Activated CD8-positive, alpha-beta memory T cell treated with anti-CD3 and anti-CD28 coated beads, Interleukin-2, amount 50 U/mL, for 4 hours (primary cell): Measurements from ENCODE around the gene C1orf185.
"Not testable (repeated sequence)": the region's sequence is repeated elsewhere in the genome, so short reads cannot be mapped to it uniquely, and the experiment has no call there.

Source experiments
- DNase-seq: peaks from one replicate; pipeline ENCODE4 v3.0.0-alpha.2; 2020

The C1orf185 gene

DNA sequence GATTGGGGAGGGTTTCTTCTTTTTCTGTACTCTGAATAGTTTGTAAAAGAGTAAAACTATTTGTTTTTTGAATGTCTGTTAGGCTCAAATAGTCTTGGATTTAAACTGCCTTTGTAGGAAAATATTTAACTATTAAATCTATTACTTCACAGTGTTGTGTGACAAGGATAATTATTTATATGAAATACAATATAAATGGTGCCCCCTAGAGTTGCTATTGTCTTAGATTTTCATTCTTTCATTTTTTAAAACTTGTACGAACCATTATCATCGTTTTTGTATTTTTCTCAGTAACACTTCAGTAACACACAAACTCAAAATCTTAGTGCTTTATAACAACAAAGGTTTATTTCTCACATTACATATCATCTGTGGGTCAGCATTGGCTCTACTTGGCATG, 37.4 kb downstream of the C1orf185 start:
- DNase-seq, result no peak

DNA sequence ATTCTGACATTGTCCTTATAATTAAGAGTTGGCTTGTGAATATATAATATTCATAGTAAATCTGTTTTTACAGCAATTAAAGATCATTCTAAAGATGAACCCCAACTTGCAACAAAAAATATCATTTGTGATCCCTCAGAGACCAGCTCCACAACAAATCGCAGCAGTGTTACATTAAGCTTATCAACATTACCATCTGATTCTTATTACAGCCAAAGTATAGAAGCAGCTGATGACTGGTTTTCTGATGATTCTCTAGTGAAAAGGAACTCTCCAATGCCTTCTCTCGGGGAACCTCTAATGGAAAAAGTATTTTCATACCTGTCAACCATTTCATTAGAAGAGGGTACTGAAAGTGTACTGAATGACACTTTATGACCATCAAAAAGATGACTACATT, 45.4 kb downstream of the C1orf185 start:
- DNase-seq, result no peak

DNA sequence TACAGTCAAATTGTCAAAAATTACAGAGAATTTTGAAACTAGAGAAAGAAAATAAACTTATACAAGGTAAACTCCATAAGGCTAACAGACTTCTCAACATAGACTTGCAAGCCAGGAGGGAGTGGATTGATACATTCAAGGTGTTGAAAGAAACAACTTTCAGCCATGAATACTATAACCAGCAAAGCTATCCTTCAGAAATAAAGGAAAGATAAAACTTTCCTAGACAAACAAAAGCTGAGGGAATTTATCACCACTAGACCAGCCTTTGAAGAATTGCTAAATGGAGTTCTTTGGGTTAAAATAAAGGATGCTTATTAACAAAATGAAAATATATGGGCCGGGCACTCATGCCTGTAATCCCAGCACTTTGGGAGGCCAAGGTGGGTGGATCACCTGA, 52.7 kb downstream of the C1orf185 start:
- DNase-seq, result no peak

DNA sequence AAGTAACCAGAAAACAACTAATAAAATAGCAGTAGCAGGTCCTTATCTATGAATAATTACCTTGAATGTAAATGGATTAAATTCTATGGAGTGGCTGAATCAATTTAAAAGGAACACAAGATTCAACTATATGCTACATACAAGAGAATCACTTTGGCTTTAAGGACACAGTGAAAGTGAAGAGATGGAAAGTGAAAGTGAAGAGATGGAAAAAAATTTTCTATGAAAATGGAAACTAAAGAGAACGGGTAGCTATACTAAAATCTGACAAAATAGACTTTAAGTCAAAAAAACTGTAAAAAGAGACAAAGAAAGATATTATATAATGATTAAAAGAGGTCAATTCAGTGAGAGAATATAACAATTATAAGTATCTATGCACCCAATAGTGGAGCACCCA, 54.7 kb downstream of the C1orf185 start:
- DNase-seq, result no peak

DNA sequence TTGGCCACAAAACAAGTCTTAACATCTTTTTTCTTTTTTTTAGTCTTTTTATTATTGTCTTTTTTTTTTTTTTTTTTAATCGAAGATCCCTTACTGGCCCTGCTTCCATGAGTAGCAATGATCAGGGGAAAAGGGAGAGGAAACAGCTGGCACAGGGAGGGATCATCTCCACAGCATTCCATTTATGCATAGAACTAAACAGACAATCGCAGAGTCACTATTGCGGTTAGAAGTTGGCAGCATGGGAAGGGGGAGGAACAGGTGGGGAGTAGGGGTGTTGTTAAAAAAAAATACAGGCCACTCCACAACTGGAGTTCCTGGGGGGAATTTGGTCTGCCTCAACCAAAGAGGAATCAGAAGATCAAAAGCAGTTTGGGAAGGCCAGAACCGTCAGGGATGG, 55.4 kb downstream of the C1orf185 start:
- DNase-seq, result no peak

DNA sequence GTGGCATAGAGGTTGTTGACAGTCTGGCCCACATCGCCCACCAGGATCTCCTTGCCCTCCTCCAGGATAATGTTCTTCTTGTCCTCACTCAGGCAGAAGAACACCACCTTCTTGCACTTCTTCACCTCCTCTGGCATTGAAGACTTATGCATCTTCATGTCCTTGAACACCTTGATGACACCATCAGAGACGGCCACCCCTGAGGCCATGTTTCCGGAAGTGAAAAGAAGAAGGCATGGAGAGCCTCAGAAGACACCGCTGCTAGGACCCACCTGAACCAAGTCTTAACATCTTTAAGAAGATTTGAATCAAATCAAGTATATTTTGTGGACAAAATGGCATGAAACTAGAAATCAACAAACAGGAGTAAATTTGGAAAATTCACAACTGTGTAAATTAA, 56.2 kb downstream of the C1orf185 start:
- no peak for DNase-seq

DNA sequence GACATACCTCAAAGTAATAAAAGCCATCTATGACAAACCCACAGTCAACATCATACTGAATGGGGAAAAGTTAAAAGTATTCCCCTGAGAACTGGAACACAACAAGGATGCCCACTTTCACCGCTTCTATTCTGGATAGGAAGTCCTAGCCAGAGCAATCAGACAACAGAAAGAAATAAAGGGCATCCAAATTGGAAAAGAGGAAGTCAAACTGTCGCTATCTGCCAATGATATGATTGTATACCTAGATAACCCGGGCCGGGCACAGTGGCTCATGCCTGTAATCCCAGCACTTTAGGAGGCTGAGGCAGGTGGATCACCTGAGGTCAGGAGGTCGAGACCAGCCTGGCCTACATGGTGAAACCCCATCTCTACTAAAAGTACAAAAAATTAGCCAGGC, 60.5 kb downstream of the C1orf185 start:
- not testable (repeated sequence) for DNase-seq

DNA sequence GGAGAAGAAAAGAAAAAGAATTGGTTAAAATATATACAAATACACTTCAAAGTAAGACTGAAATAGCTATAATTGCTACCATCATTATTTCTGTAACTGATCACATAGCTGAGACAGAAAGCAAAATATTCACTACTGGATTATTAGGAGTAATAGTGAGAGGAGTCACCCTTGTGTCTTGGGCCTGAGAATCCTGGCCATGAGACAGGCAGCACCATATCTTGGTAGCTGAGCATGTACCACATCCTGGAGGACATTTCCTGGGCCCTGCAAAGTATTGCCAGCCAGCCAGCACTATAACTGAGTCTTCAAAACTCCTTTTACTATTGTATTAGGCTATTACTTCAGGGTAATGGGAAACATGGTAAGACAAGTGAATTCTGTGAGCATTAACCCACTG, 63.5 kb downstream of the C1orf185 start:
- no peak for DNase-seq

DNA sequence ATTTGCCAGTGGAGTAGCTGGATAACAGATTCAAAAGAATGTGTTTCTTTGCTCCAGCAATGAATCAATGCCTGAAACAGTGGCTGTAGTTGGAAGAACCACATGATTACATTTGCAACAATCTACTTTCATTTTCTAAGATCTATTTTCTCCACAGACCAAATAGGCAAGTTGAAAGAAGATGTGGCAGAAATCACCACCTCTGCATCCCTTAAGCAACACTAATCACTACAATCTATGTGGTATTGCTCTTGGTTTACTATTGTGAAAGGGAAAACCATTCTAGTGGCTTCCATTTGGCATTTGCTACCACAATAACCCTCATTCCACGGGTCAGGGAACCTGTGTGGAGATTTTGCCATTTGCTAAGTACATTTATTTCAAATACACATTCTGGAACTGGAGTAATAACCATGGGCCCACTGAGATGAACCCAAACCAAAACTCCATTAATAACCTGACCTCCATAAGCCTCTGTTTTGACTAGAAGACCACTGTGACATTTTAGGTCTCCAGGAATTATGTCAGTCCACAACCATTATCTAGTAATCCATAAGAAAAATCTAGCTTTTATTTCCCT, 66.3 kb downstream of the C1orf185 start:
- DNase-seq, result no peak

DNA sequence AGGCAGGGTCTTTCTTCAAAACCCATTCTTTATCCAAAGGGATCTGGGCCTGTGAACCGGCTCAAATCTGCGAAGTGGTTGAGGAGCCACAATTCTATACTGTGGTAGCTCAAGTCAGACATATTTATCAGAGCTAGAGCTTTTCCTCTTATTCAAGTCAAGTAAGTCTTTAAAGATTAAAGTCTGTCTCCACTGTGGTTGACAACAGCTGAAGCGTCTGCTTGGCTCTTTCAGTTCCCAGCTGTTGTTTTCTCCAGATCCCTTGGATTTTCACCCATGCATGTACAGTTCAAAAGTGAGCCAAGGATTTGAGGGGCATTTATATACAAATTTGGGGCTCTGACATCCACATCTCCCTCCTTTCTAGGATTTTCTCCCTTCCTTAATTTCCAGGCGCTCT, 66.9 kb downstream of the C1orf185 start:
- no peak for DNase-seq

DNA sequence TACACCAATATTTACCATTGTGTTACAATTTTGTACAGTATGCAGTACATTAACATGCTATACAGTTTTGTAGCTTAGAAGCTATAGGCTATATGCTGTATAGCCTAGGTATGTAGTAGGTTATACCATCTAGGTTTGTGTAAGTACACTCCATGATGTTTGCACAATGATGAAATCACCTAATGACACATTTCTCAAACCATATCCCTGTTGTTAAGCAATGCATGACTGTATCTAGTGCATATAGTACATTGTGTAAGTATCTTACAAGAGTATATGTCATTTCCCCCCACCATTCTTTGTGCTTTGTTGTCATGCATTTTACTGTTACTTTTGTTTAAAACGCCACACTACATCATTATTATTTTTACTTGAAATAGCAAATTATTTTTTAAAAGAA, 68.3 kb downstream of the C1orf185 start:
- DNase-seq, result no peak

DNA sequence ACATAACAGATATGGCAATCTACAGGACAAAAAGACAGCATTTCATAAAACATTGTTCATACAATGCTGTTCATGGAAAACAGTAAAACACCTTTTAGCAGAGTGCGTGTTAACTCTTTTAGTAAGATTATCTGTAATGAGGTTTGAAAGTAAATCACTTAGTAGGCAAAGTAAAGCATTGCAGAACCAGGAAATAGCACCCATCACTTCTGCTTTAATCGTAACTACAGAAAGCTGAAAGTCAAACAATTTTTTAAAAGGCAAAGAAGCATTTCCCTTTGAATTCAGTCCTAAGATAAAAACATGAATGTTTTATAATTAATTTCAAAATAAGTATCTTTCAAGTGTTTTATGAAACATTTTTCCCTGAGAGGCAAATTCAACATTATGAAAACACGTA, 70.8 kb downstream of the C1orf185 start:
- no peak for DNase-seq

DNA sequence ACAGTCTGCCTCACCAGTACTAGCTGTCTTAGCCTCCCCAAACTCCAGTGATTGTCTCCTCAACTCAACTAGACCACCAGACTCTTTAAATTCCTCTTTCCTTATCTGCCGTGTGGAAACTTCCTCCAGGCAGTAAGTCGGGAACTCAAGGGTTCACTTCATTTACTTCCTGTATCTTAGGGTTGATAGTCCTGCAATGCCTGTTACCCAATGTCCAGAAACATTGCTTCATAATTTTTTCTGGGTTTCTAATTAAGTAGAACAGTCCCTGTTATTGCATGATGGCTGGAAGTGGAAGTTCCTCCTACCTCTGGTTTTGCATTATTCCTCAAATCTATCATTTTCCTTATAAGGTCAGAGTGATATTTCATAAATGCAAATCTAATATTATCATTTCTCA, 73.2 kb downstream of the C1orf185 start:
- DNase-seq, result no peak

DNA sequence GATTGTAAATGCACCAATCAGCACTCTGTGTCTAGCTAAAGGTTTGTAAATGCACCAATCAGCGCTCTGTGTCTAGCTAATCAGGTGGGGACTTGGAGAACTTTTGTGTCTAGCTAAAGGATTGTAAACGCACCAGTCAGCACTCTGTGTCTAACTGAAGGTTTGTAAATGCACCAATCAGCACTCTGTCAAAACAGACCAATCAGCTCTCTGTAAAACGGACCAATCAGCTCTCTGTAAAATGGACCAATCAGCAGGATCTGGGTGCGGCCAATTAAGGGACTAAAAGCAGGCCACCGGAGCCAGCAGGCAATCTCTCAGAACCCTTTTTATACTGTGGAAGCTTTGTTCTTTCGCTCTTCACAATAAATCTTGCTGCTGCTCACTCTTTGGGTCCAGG, 76.0 kb downstream of the C1orf185 start:
- DNase-seq, result not testable (repeated sequence)

DNA sequence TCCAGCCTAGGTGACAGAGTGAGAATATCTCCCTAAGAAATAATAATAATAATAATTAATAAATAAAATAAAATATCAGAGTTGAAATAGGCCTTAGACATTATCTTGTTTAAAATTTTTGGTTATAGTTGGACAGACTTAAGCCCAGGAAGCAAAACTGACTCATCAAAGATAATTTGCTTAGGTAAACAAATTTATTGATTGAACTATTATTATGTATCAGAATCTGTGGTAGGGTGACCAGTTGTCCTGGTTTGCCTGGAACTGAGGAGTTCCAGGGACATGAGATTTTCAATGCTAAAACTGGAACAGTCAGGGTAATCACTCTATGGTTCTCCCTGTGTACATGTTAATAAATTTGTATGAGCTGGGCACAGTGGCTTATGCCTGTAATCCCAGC, 86.2 kb downstream of the C1orf185 start:
- no peak for DNase-seq

DNA sequence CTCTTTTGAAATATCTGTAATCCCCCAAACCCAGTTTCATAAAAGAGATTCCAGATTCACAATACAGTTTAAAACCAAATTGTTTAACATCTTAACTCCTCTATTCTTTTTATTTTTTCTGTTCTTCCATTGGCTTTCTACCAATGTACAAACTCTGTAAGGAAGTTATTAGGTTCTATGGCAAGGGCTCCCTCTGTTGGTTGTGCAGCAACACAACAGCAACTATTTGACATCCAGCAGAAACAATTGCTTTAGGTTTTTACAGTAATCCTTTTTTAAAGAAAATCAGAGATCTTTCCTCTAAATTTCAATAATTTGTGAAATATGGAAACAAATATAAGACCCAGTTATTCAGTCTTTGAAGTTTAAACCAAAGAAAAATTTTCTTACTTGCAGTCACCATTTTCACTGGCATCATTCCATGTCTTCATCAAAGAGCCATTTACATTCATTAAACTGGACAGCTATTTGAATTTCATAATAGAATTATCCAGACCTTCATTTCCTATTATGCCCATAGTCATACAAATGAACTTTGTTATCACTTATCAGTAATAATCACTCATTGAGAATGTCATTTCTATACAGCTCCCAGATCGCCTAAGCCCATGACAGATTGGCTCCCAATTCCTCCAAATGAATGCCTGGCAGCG, 87.5 kb downstream of the C1orf185 start:
- DNase-seq, result peak; percentile 32

DNA sequence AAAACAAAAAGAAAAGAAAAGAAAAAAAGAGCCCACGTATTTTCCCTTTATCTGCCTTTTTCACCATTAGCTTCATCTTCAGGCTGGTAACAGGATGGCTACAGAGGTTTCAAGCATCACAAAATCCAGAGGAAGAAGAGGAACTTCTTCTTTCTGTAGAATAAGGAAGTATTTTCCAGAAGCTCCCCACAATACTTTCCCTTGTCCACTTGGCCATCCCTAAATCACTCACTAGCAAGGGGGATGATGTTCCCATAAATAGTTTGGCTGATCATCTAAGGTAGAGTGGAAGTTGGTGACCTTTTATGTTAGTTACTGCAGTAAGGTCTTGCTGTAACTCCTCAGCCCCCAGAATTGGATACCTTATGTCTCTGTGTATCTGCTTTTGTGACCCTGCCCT, 88.9 kb downstream of the C1orf185 start:
- DNase-seq, result no peak

DNA sequence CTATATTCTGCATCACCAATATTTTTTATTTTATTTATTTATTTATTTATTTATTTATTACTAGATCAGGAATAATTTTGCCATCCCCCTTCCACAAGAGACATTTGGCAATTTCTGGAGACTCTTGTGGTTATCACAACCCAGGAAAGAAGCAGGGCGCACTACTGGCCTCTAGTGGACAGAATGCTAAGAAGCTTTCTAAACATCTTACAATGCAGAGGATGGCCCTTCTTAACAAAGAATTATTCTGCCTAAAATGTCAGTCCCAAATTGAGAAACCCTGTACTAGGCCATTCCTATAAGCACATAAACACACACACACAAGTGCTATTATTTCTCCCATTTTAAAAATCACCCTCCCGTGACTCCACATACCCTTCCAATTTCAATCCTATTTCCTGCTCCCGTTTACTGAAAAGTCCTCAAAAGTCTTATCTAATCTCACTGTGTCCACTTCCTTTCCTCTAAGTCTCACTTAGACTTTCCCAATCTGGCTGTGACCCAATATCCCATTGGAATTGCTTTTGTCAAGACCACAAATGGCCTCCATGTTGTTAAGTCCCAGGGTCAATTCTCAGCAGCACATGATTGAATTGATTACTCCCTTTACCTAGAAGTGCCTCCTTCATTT, 90.3 kb downstream of the C1orf185 start:
- peak; percentile 54 for DNase-seq

DNA sequence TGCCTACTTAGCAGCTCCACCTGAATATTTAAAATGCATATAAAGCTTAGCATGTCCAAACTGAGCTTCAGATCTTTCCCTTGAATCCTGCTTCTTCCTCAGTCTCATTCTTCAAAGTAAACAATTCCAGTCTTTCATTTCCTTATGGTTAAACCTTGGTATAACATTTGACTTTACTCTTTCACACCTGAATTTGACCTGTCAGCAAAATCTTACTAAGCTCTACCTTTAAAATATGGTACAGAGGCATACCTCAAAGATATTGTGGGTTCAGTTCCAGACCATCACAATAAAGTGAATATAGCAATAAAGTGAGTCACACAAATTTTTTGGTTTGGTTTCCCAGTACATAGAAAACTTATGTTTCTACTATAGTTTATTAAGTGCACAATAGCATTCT, 91.5 kb downstream of the C1orf185 start:
- DNase-seq, result no peak
